T-helper 9 cell (primary cell): ENCODE results near the gene IKZF2.

Experiments used
- DNase-seq: peaks from one replicate; pipeline ENCODE4 v3.0.0-alpha.2; 2020

The IKZF2 gene

DNA sequence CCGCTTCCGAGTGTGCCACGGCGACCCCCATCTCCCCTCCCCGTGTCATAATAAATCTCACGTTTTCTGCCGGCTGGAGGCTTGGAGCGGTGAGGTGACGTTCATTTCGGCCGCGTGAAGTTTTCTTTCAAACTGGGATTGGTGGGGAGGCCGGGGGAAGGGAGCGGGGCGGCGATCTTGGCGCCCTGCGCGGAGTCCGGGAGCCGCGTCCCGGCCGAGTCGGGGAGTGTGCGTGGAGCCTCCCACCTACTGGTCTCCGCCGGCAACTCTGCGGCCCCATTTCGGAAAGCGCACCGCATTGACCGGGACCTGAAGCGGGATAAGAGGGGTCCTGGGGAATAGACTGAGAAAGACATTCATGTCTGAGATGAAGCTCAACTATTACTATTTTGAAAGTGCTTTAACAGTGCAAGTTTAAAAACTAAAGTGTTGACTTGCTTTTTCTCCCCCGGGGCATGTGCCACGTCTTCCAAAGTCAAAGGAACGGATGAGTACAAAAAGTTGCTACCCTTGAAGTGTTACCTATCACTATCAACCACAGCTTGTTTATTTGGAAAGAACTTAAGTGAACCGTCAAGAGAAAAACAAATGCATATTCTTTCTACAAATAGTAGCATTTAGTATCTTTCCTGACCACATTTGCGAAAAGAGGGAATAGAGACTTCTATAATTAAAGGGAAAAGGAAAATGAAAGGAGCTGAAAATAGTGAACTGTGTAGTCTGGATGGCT is 818 bp upstream of the IKZF2 start:
- DNase-seq: peak; percentile 9

DNA sequence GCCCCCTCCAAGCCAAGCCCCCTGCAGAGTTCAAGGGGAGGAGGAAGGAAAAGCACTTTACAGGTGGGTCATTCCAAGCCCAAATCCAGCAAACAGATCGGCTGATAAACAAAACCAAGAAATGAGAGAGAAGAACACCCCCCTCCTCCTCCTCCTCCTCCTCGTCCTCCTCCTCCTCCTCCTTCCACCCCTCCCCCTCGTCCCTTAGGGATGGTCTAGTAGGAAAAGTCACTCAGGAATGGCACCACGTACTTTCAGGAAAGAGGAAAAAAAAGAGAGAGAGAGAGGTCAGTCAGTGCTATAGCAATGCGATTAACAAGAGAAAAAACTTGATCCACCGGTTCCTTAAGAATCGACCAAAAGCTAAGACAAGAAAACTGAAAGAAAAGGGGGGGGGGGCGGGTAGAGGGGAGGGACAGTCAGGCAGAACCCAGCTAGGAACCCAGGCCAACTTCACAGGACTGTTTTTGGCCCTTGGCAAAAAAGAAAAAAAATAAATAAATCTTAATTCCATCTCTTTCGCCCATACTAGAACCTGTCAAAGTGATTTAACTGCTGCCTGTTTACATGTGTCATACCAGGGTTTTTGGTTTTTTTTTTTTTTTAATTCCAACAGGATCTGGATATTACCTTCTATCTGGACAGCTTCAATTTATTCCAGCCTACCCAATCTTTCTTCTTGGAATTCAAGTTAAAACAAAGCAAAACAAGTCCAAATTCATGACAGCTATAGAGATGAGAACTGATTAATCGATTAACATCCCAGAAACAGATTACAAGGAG is 906 bp downstream of the IKZF2 start:
- DNase-seq: no peak

DNA sequence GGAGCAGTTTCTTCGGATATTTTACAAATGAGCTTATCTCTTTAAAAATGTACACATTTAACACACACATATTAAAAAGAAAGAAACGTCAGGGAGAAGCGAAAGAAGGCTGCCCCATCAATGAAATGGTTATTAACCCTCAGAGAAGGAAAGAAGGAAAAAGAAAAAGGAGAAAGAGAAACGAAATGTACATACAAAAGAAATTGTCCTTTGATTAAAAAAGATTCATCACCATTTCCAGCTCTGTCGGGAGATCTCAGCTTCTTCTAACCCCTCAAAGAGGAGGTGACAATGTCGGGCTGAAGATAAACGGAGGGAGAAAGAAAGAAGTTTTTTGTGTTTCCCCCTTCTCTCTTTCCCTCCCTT is 1.5 kb downstream of the IKZF2 start:
- no peak for DNase-seq

DNA sequence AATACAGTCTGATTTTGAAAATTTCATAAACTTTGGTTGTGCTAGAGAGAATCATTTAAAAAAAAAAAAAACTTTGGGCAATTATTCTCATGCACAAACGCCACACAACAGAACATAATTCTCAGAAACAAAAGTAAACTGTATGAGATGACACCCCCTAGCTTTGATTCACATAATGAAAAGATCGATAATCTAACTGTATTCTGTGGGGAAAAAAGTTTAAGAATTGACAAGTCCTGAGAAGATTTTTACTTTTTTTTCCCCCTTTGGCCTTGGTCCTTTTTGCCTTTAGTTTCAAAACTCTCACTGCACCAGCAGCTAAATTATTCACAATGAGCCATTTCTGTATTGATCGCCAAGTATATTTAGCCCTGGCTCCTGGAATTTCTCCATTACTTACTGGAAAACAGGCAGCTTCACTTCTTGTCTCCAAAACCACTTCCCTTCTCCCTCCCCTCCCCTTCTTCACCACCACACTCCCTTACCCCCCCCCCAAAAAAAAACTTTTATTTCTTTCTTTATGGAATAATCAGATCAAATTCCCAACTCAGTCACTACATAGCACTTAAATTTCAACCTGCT is 2.0 kb downstream of the IKZF2 start:
- DNase-seq: no peak

DNA sequence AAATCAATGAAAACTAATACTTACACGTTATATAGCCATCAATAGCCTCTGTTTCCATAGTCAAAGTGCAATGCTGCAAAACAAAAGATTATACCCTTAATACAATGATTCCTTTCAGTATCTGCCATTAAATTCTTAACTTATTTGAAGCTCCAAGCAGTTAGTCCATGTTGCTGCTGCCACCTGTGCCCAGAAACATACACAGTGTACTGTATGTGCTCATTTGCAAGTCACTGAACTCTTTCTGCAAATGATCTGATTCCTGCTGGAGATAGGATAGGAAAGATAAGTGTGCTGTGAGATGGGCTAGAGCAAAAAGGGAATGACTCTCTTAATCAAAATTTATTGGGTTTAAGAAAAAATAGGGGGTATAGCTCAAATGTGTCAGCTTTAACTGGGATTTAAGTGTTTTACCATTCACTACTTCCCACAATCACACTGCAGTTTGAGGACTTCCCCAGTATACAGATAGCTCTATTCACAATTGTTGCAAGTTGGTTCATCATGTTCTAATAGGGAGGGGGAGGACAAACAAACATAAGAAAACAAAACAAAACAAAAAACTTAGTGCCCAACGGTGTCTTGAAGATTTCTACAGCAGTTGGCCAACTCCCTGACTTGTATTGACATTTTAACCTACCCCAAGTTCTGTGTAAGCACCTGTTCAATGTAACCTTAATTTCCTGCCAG is 2.7 kb downstream of the IKZF2 start:
- no peak for DNase-seq

DNA sequence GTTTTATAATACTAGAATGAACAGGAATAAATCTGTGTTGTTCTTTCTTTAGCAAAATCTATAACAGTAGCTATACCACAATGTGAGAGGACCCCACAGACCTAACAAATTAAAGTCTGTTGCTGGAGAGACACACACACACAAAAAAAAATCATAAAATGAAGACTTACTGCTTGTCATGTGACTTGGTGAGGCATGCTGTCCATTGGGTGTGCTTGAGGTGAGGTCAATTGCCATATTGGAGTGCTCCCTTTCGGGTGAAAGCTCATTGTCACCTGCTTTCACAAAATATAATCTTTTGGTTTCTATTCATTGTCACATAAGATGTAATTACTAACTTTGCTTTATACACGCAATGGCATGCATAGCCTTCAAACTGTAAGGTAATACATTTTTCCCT is 3.9 kb downstream of the IKZF2 start:
- DNase-seq: no peak

DNA sequence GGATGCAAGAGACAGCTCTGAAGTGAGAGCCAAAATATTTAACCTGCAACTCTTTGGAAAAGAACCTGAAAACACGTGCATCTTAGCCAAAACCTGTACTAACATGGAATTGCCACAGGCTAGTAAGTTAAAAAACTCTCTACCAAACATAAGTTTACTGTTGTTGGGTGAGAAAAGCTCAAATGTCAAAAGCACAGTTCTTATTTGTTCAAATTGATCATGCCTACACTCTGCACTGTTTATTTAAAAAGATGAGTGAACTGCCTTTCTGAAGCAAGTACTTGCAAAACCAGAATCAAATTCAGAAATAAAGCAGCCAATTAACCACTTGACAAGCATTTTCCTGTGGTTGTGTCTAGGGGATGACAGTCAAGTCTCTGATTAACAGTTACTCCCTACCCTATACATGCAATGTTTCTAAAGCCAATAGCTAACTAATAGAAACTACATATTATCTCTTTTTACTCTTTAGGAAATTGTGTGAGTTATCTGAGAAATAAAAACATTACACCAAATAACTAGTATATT is 5.6 kb downstream of the IKZF2 start:
- DNase-seq: no peak

DNA sequence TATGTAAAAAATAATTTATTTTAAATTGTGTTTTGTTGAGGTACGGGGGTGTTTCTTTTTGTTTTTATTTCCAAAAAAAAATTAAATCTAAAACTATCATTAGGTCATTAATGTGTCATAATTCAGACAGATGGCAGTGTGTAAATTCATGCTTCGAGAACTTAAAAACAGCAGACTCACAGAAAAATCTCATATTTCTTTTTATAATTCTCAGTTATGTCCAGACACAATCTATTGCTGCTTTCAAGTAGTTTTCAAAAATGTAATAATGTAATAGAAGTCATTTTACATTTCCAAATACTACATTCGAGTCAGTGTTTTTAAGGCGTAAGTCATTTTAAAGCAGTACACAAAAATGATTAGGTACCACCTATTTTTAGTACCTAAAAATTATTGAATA is 14.3 kb downstream of the IKZF2 start:
- no peak for DNase-seq

DNA sequence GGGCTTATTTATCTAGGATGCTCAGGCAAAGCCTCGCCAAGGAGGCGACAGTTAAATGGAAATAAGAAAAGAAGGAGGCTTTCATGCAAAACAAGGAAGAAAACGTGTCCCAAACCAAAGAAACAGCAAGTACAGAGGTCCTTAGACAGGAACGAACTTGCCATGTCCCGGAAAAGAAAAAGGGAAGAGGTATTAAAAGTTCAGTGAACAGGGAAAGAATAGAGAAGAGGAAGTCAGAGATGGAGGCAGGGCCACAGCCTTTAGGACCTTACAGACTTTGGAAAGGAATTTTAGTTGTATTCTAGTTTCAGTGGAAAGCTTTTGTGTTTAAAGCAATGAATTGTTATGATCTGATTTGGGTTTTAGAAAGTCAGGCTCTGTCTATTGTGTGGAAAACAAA is 22.1 kb downstream of the IKZF2 start:
- DNase-seq: no peak

DNA sequence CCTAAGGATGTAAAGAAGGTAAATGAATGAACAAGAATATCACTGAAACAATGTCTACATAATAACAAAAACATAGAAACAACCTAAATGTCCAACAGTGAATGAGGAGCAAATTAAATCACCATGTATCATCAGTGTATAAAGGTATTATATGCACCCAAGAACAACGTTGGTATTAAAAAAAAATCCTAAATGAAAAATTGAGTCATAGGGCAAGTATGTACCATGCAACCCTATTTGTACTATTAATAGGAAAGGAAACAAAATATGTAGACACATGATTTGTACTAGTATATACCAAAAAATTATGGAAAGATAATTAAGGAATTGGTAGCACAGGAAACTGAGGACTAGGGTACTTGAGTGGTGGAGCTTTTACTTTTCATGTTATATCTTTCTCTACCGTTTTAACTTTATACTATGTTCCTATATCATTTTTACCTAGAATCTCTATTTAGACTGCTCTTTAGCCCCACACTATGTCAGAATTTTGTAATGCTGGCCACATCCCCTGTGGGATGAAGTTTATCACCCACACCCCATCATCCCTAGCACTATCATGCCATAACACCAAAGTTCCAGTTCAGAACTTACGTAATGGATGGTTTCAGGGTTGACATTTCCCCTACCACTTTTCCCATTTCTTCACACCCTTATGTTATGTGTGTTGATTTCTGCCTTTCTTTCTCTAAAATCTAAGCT is 25.6 kb downstream of the IKZF2 start:
- DNase-seq: no peak

DNA sequence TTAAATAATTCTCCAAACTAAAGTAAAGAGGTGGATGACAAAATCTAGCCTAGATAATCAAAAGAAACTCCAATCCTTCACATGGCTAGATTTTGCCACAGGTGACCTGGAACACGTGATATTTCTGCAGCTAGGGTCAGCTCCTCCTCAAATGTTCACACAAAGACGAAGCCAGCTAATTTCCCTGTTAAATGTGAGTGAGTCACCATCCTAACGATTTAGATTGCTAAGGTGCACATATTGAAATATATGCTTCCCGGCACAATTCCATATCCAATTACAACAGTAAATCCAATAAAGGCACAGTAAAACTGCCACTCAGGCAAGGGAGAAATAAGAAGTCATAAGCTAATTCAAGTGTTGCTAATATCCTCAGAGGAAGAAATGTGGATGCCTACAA is 28.7 kb downstream of the IKZF2 start:
- no peak for DNase-seq

DNA sequence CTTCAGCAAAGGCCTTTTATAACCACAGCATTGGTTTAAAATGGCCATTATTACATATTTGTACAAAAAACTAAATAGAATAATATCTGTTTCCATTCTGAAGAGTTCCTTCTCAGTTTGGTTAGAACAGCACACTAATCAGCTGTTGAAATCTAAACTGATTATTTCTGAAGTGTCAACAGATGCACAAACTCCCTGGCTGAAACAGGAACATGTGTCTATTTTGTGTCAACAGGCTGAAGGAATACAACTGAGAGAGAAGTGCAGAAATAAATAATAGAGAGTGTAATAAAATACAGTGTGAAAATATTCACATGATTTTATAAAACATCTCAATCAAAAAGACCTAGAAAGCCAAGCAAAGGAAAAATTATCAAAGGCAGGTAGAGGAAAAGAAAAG is 29.7 kb downstream of the IKZF2 start:
- no peak for DNase-seq

DNA sequence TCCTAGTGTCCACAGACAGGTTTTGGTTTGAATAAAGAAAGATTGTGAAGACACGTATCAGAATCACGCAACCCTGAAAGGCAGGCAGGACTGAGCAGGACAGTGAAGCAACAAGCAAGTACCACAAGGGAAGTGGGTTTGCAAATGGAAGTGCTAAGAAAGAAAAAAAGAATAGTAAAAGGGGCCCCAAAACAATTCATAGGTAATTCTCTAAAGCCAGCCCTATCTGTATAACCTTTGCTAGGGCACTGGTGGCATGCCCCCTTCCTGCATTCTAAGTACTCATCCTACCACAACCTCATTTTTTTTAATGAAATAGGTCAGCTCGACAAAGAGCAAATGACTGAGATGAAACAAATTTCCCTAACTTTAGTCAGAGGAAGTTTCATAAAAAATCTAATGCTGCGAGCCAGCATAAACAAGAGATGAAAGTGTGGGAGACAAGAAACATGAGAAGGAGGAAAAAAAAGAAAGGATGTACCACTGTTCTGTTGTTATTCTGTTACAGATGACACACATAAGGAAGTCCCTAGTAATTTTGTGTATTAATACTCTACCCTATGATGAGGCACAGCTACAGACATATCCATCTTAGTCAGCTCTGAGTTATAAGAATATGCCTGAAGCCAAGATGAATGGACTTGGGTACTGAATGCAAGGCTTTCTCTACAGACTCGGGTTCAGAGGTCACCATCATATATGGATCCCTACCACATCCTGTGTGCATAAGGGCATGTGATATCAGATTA is 32.2 kb downstream of the IKZF2 start:
- no peak for DNase-seq

DNA sequence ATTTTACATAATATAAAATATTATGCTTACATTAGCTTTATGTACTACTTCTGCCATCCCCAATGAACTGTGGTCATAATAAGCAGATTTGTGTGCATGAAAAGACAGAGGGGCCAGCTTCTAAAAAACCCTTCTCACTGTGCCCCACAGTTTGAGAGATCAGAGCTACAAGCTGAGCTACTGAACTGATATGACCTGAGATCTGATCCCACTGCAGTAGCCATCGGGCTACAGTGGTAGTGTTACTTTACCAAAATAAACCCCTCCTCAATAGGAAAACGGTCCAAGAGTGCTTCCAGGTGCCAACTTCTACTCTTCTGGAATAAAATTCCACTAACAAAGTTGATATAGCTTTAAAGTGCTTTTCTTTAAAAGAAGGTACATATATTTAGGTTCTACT is 43.1 kb downstream of the IKZF2 start:
- DNase-seq: no peak

DNA sequence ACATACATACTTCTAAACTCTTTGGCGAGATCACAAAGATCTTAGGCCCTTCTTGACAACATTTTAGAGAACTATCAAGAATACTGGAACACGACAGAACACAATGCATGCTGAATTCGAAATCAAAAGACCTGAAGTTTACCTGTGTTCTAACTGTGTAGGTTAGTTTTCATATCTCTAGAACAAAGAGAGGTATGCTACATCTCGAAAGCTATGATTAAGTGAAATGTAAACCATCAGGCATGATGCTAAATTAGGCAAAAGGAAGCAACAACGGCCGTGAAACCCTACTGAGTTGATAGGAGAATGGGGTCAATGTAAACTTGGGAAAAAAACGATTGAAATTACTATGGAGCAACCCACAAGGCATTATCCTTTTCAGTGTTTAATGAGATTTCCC is 43.7 kb downstream of the IKZF2 start:
- DNase-seq: no peak

DNA sequence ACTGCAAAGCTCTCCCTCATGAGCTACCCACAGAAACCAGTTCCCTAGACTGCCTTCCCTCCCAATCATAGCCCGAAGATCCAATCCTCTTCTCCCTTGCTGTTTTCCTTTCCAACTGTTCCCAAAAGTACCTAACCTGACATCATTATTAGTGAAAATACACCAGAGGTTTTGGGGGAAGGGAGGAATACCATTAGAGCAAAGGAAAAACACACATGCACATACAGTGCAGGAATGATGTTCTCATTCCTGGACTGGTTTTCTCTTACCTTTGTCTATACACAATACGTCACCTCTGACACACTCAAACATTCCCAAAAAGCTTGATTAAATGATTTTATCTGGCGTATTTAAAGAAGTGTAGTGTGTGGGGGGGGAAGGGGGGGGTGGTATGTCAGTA is 46.2 kb downstream of the IKZF2 start:
- no peak for DNase-seq

DNA sequence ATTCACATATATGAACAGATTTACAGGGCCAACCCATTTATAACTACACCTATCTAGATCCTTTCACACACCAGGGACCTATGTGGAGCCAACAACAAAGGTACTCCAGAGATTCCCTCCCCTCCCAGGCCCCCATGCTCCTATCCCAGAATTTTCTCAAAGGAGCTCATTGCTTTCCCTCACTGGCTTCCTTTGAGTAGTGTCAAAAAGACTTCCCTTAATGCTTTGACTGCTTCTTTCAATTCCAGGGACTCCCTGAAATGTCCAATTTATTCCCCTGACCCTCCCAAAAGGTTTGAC is 46.6 kb downstream of the IKZF2 start:
- DNase-seq: no peak

DNA sequence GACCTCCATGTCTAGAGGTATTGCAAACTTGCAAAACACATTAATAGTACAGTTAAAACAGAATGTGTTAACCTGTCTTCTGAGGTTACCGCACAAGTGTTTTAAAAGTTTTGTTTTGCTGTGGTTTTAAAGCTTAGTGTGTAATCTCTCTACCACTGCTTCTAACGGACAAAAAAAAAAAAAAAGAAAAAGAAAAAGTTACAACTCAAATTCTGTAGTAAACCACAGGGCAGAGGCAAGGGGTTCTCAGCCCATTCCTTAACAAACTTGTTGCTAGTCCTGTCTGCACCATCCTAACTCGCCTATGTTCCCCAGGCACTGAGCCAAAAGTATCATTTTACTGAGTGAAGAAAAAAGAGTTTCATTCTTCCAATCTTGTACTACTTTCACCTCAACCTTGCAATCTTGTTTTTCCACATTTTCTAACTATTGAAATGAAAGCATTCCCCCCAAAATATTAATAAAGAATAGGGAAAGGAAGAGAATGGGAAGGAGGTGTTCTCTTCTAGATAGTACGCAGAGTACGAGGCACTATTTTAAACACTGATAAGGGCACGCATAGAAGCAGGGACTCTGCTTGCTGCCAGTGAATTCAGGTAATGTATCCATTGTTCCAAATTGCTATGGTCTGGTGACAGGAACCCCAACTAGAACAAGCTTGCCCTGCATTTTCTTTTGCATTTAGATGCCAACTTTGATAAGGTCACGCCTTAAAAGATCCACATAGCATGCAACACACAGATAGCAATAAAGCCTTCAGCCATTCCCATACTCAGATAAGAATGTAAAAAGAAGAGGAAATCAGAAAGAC is 47.1 kb downstream of the IKZF2 start:
- no peak for DNase-seq

DNA sequence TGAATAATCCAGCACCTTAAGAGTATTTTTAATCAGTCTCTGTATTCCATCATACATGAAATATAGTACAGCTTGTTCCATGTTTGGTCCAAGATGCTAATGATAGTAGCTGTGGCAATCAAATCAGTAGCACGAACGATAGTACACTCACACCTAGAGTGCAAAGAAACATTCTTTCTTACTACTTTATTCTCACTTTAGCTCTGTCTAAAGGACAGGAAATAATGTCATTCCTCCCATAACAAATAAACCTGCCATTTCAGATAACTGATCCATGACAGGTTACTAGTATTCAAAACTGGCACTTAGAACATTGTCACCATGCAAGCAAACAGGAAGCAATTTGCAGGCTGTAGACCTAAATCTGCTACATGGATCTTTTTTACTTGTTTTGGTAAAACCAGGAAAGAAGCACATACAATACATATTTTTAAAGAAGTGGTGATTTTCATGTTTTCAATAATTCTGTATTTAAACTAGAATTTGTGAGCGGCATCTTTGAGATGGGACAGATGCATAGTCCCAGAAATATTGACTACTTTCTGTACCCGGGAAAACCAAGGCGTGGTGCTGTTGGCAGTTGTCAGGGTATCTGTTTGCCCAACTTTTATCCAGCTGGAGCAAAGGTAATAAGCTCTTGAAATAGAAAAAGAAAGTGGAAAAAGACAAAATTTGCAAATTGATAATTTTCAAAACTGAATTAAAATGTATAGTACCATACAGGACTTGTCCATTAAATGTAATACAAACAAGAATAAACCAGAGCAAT is 49.5 kb downstream of the IKZF2 start:
- DNase-seq: no peak

DNA sequence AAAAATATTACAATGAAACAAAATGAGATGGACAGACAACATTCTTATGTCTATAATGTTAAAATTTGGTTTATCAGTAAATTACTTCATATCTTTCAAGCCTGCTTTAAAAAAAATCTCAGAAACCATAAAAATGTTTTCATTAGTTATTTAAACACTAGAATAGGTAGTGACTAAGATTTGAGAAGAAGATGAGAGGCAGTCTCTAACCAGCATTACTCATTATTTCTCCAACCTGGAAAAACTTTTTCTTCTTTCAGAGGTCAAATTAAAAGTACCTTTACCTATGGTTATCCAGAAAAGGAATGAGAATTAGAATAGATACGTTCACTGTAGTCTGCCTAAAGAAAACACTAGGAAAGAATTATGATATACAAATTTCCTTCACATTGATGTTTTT is 50.3 kb downstream of the IKZF2 start:
- DNase-seq: no peak

DNA sequence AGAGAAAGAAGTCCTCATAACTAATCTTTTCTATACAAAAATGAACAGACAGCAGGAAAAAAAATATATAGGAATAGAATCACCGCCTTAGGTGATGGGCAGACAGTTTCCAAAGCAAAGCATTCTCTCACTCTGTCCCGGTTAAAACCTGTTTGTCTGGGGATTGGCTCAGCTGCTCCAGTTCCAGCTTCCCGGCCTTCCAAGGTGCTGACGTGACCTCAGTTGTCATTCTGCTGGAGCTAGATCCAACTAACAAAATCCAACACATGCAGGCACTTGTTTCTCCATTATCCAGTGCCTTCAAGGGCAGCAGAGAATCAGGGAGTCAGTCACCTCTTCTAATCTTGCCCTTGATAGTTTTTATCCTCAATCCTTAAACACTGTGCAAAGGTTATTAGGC is 52.8 kb downstream of the IKZF2 start:
- no peak for DNase-seq
